ENCODE results near the gene CADPS2. TPM values are rescaled to one million over a fixed set of nuclear protein-coding genes. Genes with fewer than 3 reads are reported as not detected.

CADPS2 gene
- total RNA-seq, 2 donors from 2014 or later = 4.3 to 11.7 TPM

GRCh38 chr7:122344303-122344620 lies 542.0 kb downstream of the CADPS2 start:
- Histone ChIP-seq H3K27me3 (ENCODE audit: control insufficient read depth, insufficient read depth, low read length, poor library complexity, severe bottlenecking) (no peaks in the 10 kb centered on the region), H3K36me3 (ENCODE audit: control insufficient read depth, insufficient read depth, low read length) (no peaks in the 10 kb centered on the region), H3K4me1 (ENCODE audit: control insufficient read depth, insufficient read depth, low read length) (no peaks in the 10 kb centered on the region), H3K9ac (ENCODE audit: extremely low read depth, low read length, poor library complexity, severe bottlenecking) (no peak overlapping the region), H3K27ac (ENCODE audit: low read depth, low read length) (no peak overlapping the region), H3K9me3 (ENCODE audit: control insufficient read depth, low read length) (no peaks in the 10 kb centered on the region), H3K4me3 (ENCODE audit: low read length) (no peak overlapping the region)
- peaks cover 2% of the 10 kb centered on the region for H3K4me1 Mint-ChIP-seq
- peaks cover 1% of the 10 kb centered on the region for H3K27me3 Mint-ChIP-seq (ENCODE audit: insufficient read depth)
- no peak for TF ChIP-seq CTCF (conservative IDR thresholded peaks at IDR 0.05)
- H3K4me3 Mint-ChIP-seq = no peak overlapping the region
- no peaks in the 10 kb centered on the region for H3K36me3 Mint-ChIP-seq (ENCODE audit: low read depth)
- 83% methylated on average over 1 of the region's 1 CpG; no CpG with 5 or more reads in 1 of the 2 experiments for WGBS, 2 experiments (ENCODE audit: insufficient coverage in 1 of 2, insufficient read length in 1 of 2)
- no peaks in the 10 kb centered on the region for H3K9me3 Mint-ChIP-seq
- no peak overlapping the region for H3K27ac Mint-ChIP-seq
- no peak for DNase-seq

- Histone ChIP-seq H3K9ac (ENCODE audit: extremely low read depth, low read length, poor library complexity, severe bottlenecking) (no peak overlapping the region), H3K27me3 (ENCODE audit: control insufficient read depth, insufficient read depth, low read length, poor library complexity, severe bottlenecking) (no peaks in the 10 kb centered on the region), H3K4me1 (ENCODE audit: control insufficient read depth, insufficient read depth, low read length) (no peaks in the 10 kb centered on the region), H3K27ac (ENCODE audit: low read depth, low read length) (no peak overlapping the region), H3K36me3 (ENCODE audit: control insufficient read depth, insufficient read depth, low read length) (no peaks in the 10 kb centered on the region), H3K4me3 (ENCODE audit: low read length) (no peak overlapping the region), H3K9me3 (ENCODE audit: control insufficient read depth, low read length) (no peaks in the 10 kb centered on the region)
- H3K4me1 Mint-ChIP-seq = peaks cover 2% of the 10 kb centered on the region
- no peak overlapping the region for H3K4me3 Mint-ChIP-seq
- 75 to 86% methylated on average over 4 to 7 of the region's 7 CpGs for WGBS, 2 experiments (ENCODE audit: insufficient coverage in 1 of 2, insufficient read length in 1 of 2)
- H3K27me3 Mint-ChIP-seq (ENCODE audit: insufficient read depth) = peaks cover 2% of the 10 kb centered on the region
- no peak for TF ChIP-seq CTCF (conservative IDR thresholded peaks at IDR 0.05)
- H3K27ac Mint-ChIP-seq = no peak overlapping the region
- H3K9me3 Mint-ChIP-seq = no peaks in the 10 kb centered on the region
- H3K36me3 Mint-ChIP-seq (ENCODE audit: low read depth) = no peaks in the 10 kb centered on the region
- DNase-seq = no peak
Observed at GRCh38 chr7:122343601-122344302, 542.5 kb downstream of the CADPS2 start.

GRCh38 chr7:122340427-122340826 lies 545.8 kb downstream of the CADPS2 start:
- H3K9ac ChIP-seq (ENCODE audit: extremely low read depth, low read length, poor library complexity, severe bottlenecking) = no peak overlapping the region
- TF ChIP-seq CTCF (conservative IDR thresholded peaks at IDR 0.05) = no peak
- H3K4me1 Mint-ChIP-seq = peaks cover 15% of the 10 kb centered on the region
- H3K36me3 Mint-ChIP-seq (ENCODE audit: low read depth) = no peaks in the 10 kb centered on the region
- peaks cover 7% of the 10 kb centered on the region for H3K4me1 ChIP-seq (ENCODE audit: control insufficient read depth, insufficient read depth, low read length)
- H3K36me3 ChIP-seq (ENCODE audit: control insufficient read depth, insufficient read depth, low read length) = no peaks in the 10 kb centered on the region
- H3K4me3 ChIP-seq (ENCODE audit: low read length) = no peak overlapping the region
- no peak overlapping the region for H3K27ac Mint-ChIP-seq
- H3K27ac ChIP-seq (ENCODE audit: low read depth, low read length) = no peak overlapping the region
- H3K27me3 ChIP-seq (ENCODE audit: control insufficient read depth, insufficient read depth, low read length, poor library complexity, severe bottlenecking) = no peaks in the 10 kb centered on the region
- no peaks in the 10 kb centered on the region for H3K9me3 Mint-ChIP-seq
- DNase-seq = no peak
- peaks cover 2% of the 10 kb centered on the region for H3K27me3 Mint-ChIP-seq (ENCODE audit: insufficient read depth)
- H3K4me3 Mint-ChIP-seq = no peak overlapping the region
- no peaks in the 10 kb centered on the region for H3K9me3 ChIP-seq (ENCODE audit: control insufficient read depth, low read length)
- 100% methylated on average over 1 of the region's 1 CpG; no CpG with 5 or more reads in 1 of the 2 experiments for WGBS, 2 experiments (ENCODE audit: insufficient coverage in 1 of 2, insufficient read length in 1 of 2)
